Epithelial cell of esophagus (primary cell): Measurements from ENCODE around the gene EXOSC5.
"Not testable (repeated sequence)": the region's sequence is repeated elsewhere in the genome, so short reads cannot be mapped to it uniquely, and the experiment has no call there.

Experiments
- DNase-seq: peaks from one replicate; pipeline ENCODE4 v3.0.0; 2010; ENCODE audit warnings: low read depth
- H3K4me3 ChIP-seq: 2 replicates; pipeline ENCODE4 v1.5.1; 2011; ENCODE audit warnings: mild to moderate bottlenecking, low read length, control low read depth
- CTCF ChIP-seq: IDR thresholded peaks from 2 replicates; pipeline ENCODE4 v1.5.1; 2011; ENCODE audit warnings: low read depth, mild to moderate bottlenecking, low read length, control low read depth, inconsistent platforms; ENCODE audit not compliant: insufficient read depth; ENCODE audit errors: missing control alignments

EXOSC5 gene

GRCh38 chr19:41439441-41440222 is 42.5 kb upstream of the EXOSC5 start, which contains the start of gene DMAC2:
DMAC2 (minus strand) TSS chr19:41439912; CDS start chr19:41439899, 13 bp downstream.
- TF ChIP-seq CTCF = peak; percentile 59
- DNase-seq = peak; percentile 100
- H3K4me3 ChIP-seq = peak within 1 kb of the TSS; percentile 89

- no peak overlapping the region for H3K4me3 ChIP-seq
- TF ChIP-seq CTCF = no peak
- DNase-seq = no peak
Observed at GRCh38 chr19:41437944-41438574, 40.9 kb upstream of the EXOSC5 start.

- no peak overlapping the region for H3K4me3 ChIP-seq
- no peak for TF ChIP-seq CTCF
- no peak for DNase-seq
Observed at GRCh38 chr19:41436674-41436951, 39.5 kb upstream of the EXOSC5 start.

GRCh38 chr19:41435936-41436673 is 38.9 kb upstream of the EXOSC5 start:
- DNase-seq = no peak
- no peak for TF ChIP-seq CTCF
- no peak overlapping the region for H3K4me3 ChIP-seq

- DNase-seq, H3K4me3 ChIP-seq: not testable (repeated sequence)
Observed at GRCh38 chr19:41435376-41435775, 38.2 kb upstream of the EXOSC5 start.

GRCh38 chr19:41434450-41434849 is 37.3 kb upstream of the EXOSC5 start:
- DNase-seq = no peak
- no peak overlapping the region for H3K4me3 ChIP-seq
- TF ChIP-seq CTCF = no peak

- TF ChIP-seq CTCF = no peak
- H3K4me3 ChIP-seq = no peak overlapping the region
- no peak for DNase-seq
Observed at GRCh38 chr19:41433171-41433570, 36.0 kb upstream of the EXOSC5 start.
